Thyroid gland (tissue), 4 donors: ENCODE measurements around the gene PLPP3. TPM values are rescaled to one million over a fixed set of nuclear protein-coding genes. Genes with fewer than 3 reads are reported as not detected.
A peak's percentile ranks its signal among the peaks of the same experiment; 100 is the strongest.

ENCODE experiments used
- DNase-seq, 2 donors: peaks; one replicate each; pipeline ENCODE4 v3.0.0-alpha.2; 2019
- H3K27ac ChIP-seq, 3 donors: fragments of 200-600 bp; sonication (generic); 1 replicate in 2 of 3; 2 replicates in 1 of 3; pipeline ENCODE4 v1.5.1; 2016 to 2019; ENCODE audit warnings: mild to moderate bottlenecking in 1 of 3, moderate library complexity in 1 of 3
- H3K27me3 ChIP-seq: fragments of 200-600 bp; sonication (generic); one replicate; pipeline ENCODE4 v1.5.1; 2019
- H3K36me3 ChIP-seq, 2 donors: fragments of 200-600 bp; sonication (generic); one replicate each; pipeline ENCODE4 v1.5.1; 2016 to 2019
- H3K4me1 ChIP-seq, 2 donors: fragments of 200-600 bp; sonication (generic); one replicate each; pipeline ENCODE4 v1.5.1; 2017 to 2019
- H3K4me3 ChIP-seq, 3 donors: fragments of 200-600 bp; sonication (generic); replicated peaks in 1 of 3; 1 replicate in 2 of 3; 2 replicates in 1 of 3; pipeline ENCODE4 v1.5.1; 2016; ENCODE audit warnings: mild to moderate bottlenecking in 1 of 3
- H3K9me3 ChIP-seq: fragments of 200-600 bp; sonication (generic); one replicate; pipeline ENCODE4 v1.5.1; 2017
- CTCF ChIP-seq, 6 experiments: fragments of 200-600 bp in 3 of 6; fragments of 450-650 bp in 3 of 6; sonication (generic) in 3 of 6; IDR thresholded peaks; one replicate each; pipeline ENCODE4 v1.5.1; 2016 to 2019; ENCODE audit warnings: antibody characterized with exemption in 6 of 6, mild to moderate bottlenecking in 2 of 6, inconsistent platforms in 1 of 6, moderate library complexity in 1 of 6
- POLR2A ChIP-seq, 2 donors: fragments of 450-650 bp; IDR thresholded peaks; one replicate each; pipeline ENCODE4 v1.6.1; 2017; ENCODE audit warnings: antibody characterized with exemption in 2 of 2, mild to moderate bottlenecking in 2 of 2, moderate library complexity in 1 of 2
- WGBS, 2 donors: methylation state at CpG; one replicate each; pipeline ENCODE4 v1.1.5; 2017; 5-methylcytosine and 5-hydroxymethylcytosine counted together
- intact Hi-C: fragments of 100-400 bp; cut with DNase I; formaldehyde crosslinking; loops from one replicate; pipeline ENCODE4 v1.15.1; 2023
- total RNA-seq, 4 donors: library from RNA; depleted of rRNA; stranded (reverse); fragments of >200 nt; gene quantifications; one replicate each; pipeline ENCODE4 v1.2.3, GENCODE V29; 2016

Gene PLPP3
- total RNA-seq, 4 donors from 2014 or later, result 257 to 764 (median 675) TPM

- Histone ChIP-seq H3K27ac (no peak overlapping the region), H3K36me3 (peaks cover 17 to 32% of the 10 kb centered on the region in 2 donors), H3K9me3 (no peaks in the 10 kb centered on the region), H3K4me1 (peaks cover 73 to 91% of the 10 kb centered on the region in 2 donors), H3K27me3 (no peaks in the 10 kb centered on the region), H3K4me3 (no peak overlapping the region)
- WGBS, 2 donors, result 47 to 50% methylated on average over 4 of the region's 4 CpGs
- DNase-seq, result no peak
- no peak for TF ChIP-seq POLR2A (IDR thresholded peaks at IDR 0.05)
- no peak for TF ChIP-seq CTCF (IDR thresholded peaks at IDR 0.05)
- intact Hi-C loops, result loop anchor here (10.0 kb wide), 1 partner anchor 49 kb away; the partner anchor contains the start of gene PLPP3
These were observed 53.8 kb downstream of the PLPP3 start for GRCh38 chr1:56525489-56526041.

- DNase-seq, result no peak
- Histone ChIP-seq H3K4me3 (no peak overlapping the region), H3K9me3 (no peaks in the 10 kb centered on the region), H3K36me3 (peaks cover 22 to 44% of the 10 kb centered on the region in 2 donors), H3K27ac (no peak overlapping the region), H3K27me3 (no peaks in the 10 kb centered on the region), H3K4me1 (peaks cover 72 to 88% of the 10 kb centered on the region in 2 donors)
- TF ChIP-seq POLR2A (IDR thresholded peaks at IDR 0.05) (no peak), CTCF (IDR thresholded peaks at IDR 0.05) (no peak)
- 68 to 74% methylated on average over 11 of the region's 11 CpGs for WGBS, 2 donors
- intact Hi-C loops, result loop anchor here (10.0 kb wide), 1 partner anchor 51 kb away; the partner anchor contains the start of gene PLPP3
These were observed 55.1 kb downstream of the PLPP3 start for GRCh38 chr1:56524263-56524662.

GRCh38 chr1:56522680-56523079 is 56.7 kb downstream of the PLPP3 start:
- DNase-seq, result peak; percentile 54 to 59
- peaks cover 72 to 86% of the 10 kb centered on the region in 2 donors for H3K4me1 ChIP-seq
- H3K36me3 ChIP-seq, result peaks cover 23 to 55% of the 10 kb centered on the region in 2 donors
- TF ChIP-seq POLR2A (IDR thresholded peaks at IDR 0.05), result no peak
- TF ChIP-seq CTCF (IDR thresholded peaks at IDR 0.05), result no peak
- no peaks in the 10 kb centered on the region for H3K27me3 ChIP-seq
- no peaks in the 10 kb centered on the region for H3K9me3 ChIP-seq
- WGBS, 2 donors, result 29 to 36% methylated on average over 5 of the region's 5 CpGs
- no peak overlapping the region for H3K4me3 ChIP-seq
- peak overlapping the region in 2 of 3 donors; percentile 10 to 37 for H3K27ac ChIP-seq
- intact Hi-C loops, result loop anchor here (10.0 kb wide), 1 partner anchor 52 kb away; the partner anchor contains the start of gene PLPP3

- Histone ChIP-seq H3K4me3 (no peak overlapping the region), H3K4me1 (peaks cover 79 to 86% of the 10 kb centered on the region in 2 donors), H3K27ac (peak overlapping the region; percentile 3 to 28 (median 25)), H3K9me3 (no peaks in the 10 kb centered on the region), H3K36me3 (peaks cover 23 to 65% of the 10 kb centered on the region in 2 donors), H3K27me3 (no peaks in the 10 kb centered on the region)
- no peak for DNase-seq
- WGBS, 2 donors, result 77 to 83% methylated on average over 3 of the region's 3 CpGs
- intact Hi-C loops, result loop anchor here (10.0 kb wide), 1 partner anchor 55 kb away; the partner anchor contains the start of gene PLPP3
- TF ChIP-seq POLR2A (IDR thresholded peaks at IDR 0.05) (no peak), CTCF (IDR thresholded peaks at IDR 0.05) (no peak)
These were observed 59.3 kb downstream of the PLPP3 start for GRCh38 chr1:56520016-56520601.
